Measurements from ENCODE around the gene PLD1. TPM values are rescaled to one million over a fixed set of nuclear protein-coding genes. Genes with fewer than 3 reads are reported as not detected.

The PLD1 gene
- total RNA-seq, 4 donors from 2014 or later, result 7.0 to 17.1 (median 13.6) TPM

DNA sequence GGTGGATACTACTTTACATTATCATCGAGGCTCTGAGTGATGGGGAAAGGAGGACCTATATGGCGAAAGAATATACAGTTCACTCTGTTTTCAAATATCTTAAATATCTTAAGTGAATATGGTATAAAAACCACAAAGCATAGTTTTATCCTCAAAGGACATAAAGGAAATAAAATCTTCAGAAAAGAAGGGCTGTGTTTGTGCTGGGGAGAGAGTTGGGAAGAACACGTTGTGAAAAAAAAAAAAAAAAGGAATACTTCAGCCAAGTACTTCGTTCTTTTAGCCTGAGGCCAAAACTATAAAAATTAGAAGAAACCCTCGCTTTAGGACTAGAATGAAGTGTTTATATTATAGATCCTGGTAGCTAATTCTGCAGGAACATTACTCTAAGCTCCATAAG lies 22.7 kb upstream of the PLD1 start:
- Histone ChIP-seq H3K4me3 (no peak overlapping the region), H3K9me3 (no peaks in the 10 kb centered on the region), H3K4me1 (peaks cover 9 to 41% (median 14%) of the 10 kb centered on the region in 3 donors), H3K36me3 (no peaks in the 10 kb centered on the region), H3K27ac (peak overlapping the region in 2 of 4 donors; percentile 14 to 24), H3K27me3 (no peaks in the 10 kb centered on the region)
- TF ChIP-seq POLR2AphosphoS5 (IDR thresholded peaks at IDR 0.05) (no peak), EP300 (IDR thresholded peaks at IDR 0.05) (no peak), POLR2A (IDR thresholded peaks at IDR 0.05) (no peak)
- TF ChIP-seq, protein P1, sequence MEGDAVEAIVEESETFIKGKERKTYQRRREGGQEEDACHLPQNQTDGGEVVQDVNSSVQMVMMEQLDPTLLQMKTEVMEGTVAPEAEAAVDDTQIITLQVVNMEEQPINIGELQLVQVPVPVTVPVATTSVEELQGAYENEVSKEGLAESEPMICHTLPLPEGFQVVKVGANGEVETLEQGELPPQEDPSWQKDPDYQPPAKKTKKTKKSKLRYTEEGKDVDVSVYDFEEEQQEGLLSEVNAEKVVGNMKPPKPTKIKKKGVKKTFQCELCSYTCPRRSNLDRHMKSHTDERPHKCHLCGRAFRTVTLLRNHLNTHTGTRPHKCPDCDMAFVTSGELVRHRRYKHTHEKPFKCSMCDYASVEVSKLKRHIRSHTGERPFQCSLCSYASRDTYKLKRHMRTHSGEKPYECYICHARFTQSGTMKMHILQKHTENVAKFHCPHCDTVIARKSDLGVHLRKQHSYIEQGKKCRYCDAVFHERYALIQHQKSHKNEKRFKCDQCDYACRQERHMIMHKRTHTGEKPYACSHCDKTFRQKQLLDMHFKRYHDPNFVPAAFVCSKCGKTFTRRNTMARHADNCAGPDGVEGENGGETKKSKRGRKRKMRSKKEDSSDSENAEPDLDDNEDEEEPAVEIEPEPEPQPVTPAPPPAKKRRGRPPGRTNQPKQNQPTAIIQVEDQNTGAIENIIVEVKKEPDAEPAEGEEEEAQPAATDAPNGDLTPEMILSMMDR (IDR thresholded peaks at IDR 0.05), result no peak
- 53% methylated on average over 5 of the region's 5 CpGs for WGBS, 2 donors (ENCODE audit: low coverage in 1 of 2)
- ATAC-seq, result no peak

DNA sequence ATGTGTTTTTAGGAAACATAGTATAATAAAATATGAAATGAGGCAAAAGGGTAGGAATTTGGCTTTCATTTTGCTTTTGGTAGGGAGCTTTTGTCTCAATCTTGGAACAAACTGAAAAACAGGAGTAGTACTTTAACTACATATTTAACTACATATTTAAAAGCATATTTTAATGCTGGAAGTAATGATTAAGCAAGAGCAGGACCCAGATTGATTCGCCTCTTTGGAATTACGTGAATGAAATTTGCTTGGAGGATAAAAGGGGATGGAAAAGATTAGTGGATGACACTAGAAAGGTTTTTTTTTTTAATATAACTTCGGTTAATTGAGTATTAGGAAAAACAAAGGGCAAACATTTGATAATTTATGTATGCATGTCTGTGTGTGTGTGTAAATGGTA lies 21.7 kb upstream of the PLD1 start:
- H3K36me3 ChIP-seq, result no peaks in the 10 kb centered on the region
- TF ChIP-seq POLR2AphosphoS5 (IDR thresholded peaks at IDR 0.05) (no peak), EP300 (IDR thresholded peaks at IDR 0.05) (no peak), POLR2A (IDR thresholded peaks at IDR 0.05) (no peak)
- TF ChIP-seq, protein P1 (IDR thresholded peaks at IDR 0.05), result no peak
- no peak overlapping the region for H3K27ac ChIP-seq
- H3K4me3 ChIP-seq, result no peak overlapping the region
- no peaks in the 10 kb centered on the region for H3K27me3 ChIP-seq
- H3K9me3 ChIP-seq, result no peaks in the 10 kb centered on the region
- WGBS, 2 donors (ENCODE audit: low coverage in 1 of 2), result 52 to 92% methylated on average over 2 to 3 of the region's 3 CpGs
- H3K4me1 ChIP-seq, result peaks cover 9 to 33% (median 14%) of the 10 kb centered on the region in 3 donors
- ATAC-seq, result no peak

DNA sequence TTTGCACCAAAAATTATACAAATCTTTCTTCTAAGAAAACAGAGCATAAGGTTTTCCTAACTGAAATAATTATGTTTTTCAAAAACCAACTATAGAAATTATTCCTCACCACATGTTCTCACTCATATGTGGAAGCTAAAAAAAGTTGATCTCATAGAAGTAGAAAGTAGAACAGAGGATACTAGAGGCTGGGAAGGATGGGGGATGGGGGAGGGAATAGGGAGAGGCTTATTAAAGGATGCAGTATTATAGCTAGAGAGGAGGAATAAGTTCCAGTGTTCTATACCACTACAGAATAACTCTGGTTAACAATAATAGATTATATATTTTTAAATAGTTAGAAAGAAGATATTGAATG lies 20.2 kb upstream of the PLD1 start:
- H3K27ac ChIP-seq, result peak overlapping the region in 3 of 4 donors; percentile 16 to 51 (median 29)
- no peak for ATAC-seq
- TF ChIP-seq POLR2AphosphoS5 (IDR thresholded peaks at IDR 0.05), result no peak
- TF ChIP-seq, protein P1 (IDR thresholded peaks at IDR 0.05), result no peak
- no peak for TF ChIP-seq POLR2A (IDR thresholded peaks at IDR 0.05)
- TF ChIP-seq EP300 (IDR thresholded peaks at IDR 0.05), result no peak

DNA sequence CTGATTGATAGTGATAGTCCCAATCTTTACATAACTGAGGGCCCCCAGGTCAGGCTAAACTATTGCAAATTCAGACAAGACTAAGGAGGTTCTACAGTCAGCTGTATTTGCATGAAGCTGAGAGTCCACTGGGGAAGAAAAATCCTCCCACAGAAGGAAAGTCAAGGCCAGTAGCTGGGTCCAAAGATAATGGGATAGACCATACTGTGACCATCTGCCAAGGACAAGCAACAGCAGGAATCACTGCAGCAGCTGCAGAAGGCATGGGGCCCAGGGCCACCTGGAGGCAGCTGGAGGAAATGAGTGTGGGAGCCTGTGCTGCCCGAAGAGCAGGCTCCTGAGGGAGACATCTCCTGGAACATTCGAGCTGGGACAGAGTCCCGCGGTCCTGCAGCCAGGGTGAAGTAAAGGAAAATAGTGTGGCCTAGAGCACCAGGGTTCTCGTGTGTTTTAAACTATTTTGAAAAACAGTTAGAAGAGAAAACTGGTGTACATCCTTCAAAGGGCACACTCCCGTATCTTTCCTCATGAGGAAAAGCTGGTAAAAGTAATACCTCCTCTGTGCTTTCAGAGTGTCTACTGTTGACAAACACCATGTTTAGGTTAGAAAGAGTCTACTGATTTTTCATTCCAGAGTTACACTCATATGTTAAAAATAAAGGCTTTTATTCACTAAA lies 19.7 kb upstream of the PLD1 start:
- 6 to 11% methylated on average over 2 to 6 of the region's 6 CpGs for WGBS, 2 donors (ENCODE audit: low coverage in 1 of 2)
- no peaks in the 10 kb centered on the region for H3K36me3 ChIP-seq
- ATAC-seq, result peak; percentile 83
- no peak for TF ChIP-seq EP300 (IDR thresholded peaks at IDR 0.05)
- TF ChIP-seq, protein P1 (IDR thresholded peaks at IDR 0.05), result peak; percentile 48 to 77 (median 68)
- TF ChIP-seq POLR2AphosphoS5 (IDR thresholded peaks at IDR 0.05), result peak; percentile 35
- no peak overlapping the region for H3K4me3 ChIP-seq
- H3K9me3 ChIP-seq, result no peaks in the 10 kb centered on the region
- H3K27me3 ChIP-seq, result no peaks in the 10 kb centered on the region
- peaks cover 9 to 36% (median 14%) of the 10 kb centered on the region in 3 donors for H3K4me1 ChIP-seq
- H3K27ac ChIP-seq, result peak overlapping the region; percentile 16 to 70 (median 40)

More for the DNA sequence above, 20.2 kb upstream of the PLD1 start:
- Histone ChIP-seq H3K4me1 (peaks cover 9 to 33% (median 14%) of the 10 kb centered on the region in 3 donors), H3K4me3 (no peak overlapping the region), H3K27me3 (no peaks in the 10 kb centered on the region), H3K36me3 (no peaks in the 10 kb centered on the region), H3K9me3 (no peaks in the 10 kb centered on the region)

Measured in gastroesophageal sphincter (tissue), 4 donors.